WTC11 (cell line): ENCODE measurements around the gene TCTN1. TPM values are rescaled to one million over a fixed set of nuclear protein-coding genes. Genes with fewer than 3 reads are reported as not detected.

Experiments used
- ATAC-seq: fragments of 200-7000 bp; cut with Tn5 transposase; 2 replicates; pipeline ENCODE4 v1.10.0; 2021; ENCODE audit warnings: mild to moderate bottlenecking, moderate library complexity
- CTCF ChIA-PET: fragments of 300-600 bp; sonication (Branson Sonifier 250); formaldehyde crosslinking; loops from one replicate; lab custom pipeline; 2021; ENCODE audit warnings: antibody characterized with exemption; lab: Charles Lee
- POLR2A ChIA-PET: fragments of 350-600 bp; sonication (Branson Sonifier 250); formaldehyde crosslinking; loops from one replicate; lab custom pipeline; 2021; ENCODE audit warnings: antibody characterized with exemption; lab: Charles Lee
- DNase-seq: peaks from one replicate; pipeline ENCODE4 v3.0.0; 2021; ENCODE audit warnings: low spot score
- H3K27ac Mint-ChIP-seq: 2 replicates; pipeline ENCODE4 v1.8.0; 2021; ENCODE audit warnings: mixed read lengths
- H3K27me3 Mint-ChIP-seq: 2 replicates; pipeline ENCODE4 v1.8.0; 2021; ENCODE audit warnings: low read depth, mild to moderate bottlenecking, moderate library complexity, mixed read lengths
- H3K36me3 Mint-ChIP-seq: 2 replicates; pipeline ENCODE4 v1.8.0; 2021; ENCODE audit warnings: mixed read lengths
- H3K4me1 Mint-ChIP-seq: 2 replicates; pipeline ENCODE4 v1.8.0; 2022; ENCODE audit warnings: mixed read lengths
- H3K4me3 Mint-ChIP-seq: 2 replicates; pipeline ENCODE4 v1.8.0; 2021; ENCODE audit warnings: mild to moderate bottlenecking, moderate library complexity, mixed read lengths
- H3K9me3 Mint-ChIP-seq: 2 replicates; pipeline ENCODE4 v1.8.0; 2021; ENCODE audit warnings: mixed read lengths
- FOXK1 ChIP-seq: sonication (generic); formaldehyde crosslinking; IDR thresholded peaks from 2 replicates; pipeline ENCODE4 v1.8.0; 2022; ENCODE audit warnings: mild to moderate bottlenecking, moderate library complexity, missing genetic modification reagents
- GRHL2 ChIP-seq: fragments of 250-450 bp; sonication (Bioruptor Pico); IDR thresholded peaks from 2 replicates; pipeline ENCODE4 v1.8.0; 2022; ENCODE audit warnings: mild to moderate bottlenecking, moderate library complexity; ENCODE audit not compliant: insufficient replicate concordance, severe bottlenecking
- MXD4 ChIP-seq: fragments of 250-450 bp; sonication (Bioruptor Pico); IDR thresholded peaks from 2 replicates; pipeline ENCODE4 v1.8.0; 2021; ENCODE audit warnings: mild to moderate bottlenecking, moderate library complexity, borderline replicate concordance
- NR2C2 ChIP-seq: sonication (generic); formaldehyde crosslinking; IDR thresholded peaks from 2 replicates; pipeline ENCODE4 v1.8.0; 2022; ENCODE audit warnings: mild to moderate bottlenecking, missing genetic modification reagents
- NR3C1 ChIP-seq: sonication (generic); formaldehyde crosslinking; conservative IDR thresholded peaks from 2 replicates; pipeline ENCODE4 v1.8.1; 2023; ENCODE audit warnings: low read depth, mild to moderate bottlenecking, missing genetic modification reagents
- PRRX2 ChIP-seq: fragments of 250-450 bp; sonication (Bioruptor Pico); IDR thresholded peaks from 2 replicates; pipeline ENCODE4 v1.8.0; 2021; ENCODE audit warnings: mild to moderate bottlenecking
- SMAD4 ChIP-seq: sonication (generic); formaldehyde crosslinking; IDR thresholded peaks from 2 replicates; pipeline ENCODE4 v1.8.0; 2022; ENCODE audit warnings: mild to moderate bottlenecking, missing genetic modification reagents
- SP1 ChIP-seq: sonication (generic); formaldehyde crosslinking; conservative IDR thresholded peaks from 2 replicates; pipeline ENCODE4 v1.8.1; 2022; ENCODE audit warnings: missing genetic modification reagents
- TEAD4 ChIP-seq: sonication (generic); formaldehyde crosslinking; IDR thresholded peaks from 2 replicates; pipeline ENCODE4 v1.8.0; 2022; ENCODE audit warnings: mild to moderate bottlenecking, missing genetic modification reagents
- ZNF232 ChIP-seq: sonication (generic); formaldehyde crosslinking; IDR thresholded peaks from 2 replicates; pipeline ENCODE4 v1.8.0; 2022; ENCODE audit warnings: mild to moderate bottlenecking, missing genetic modification reagents
- ZNF263 ChIP-seq: sonication (generic); formaldehyde crosslinking; IDR thresholded peaks from 2 replicates; pipeline ENCODE4 v1.8.1; 2022; ENCODE audit warnings: low read depth, mild to moderate bottlenecking, moderate library complexity, missing genetic modification reagents
- total RNA-seq: library from RNA; stranded (reverse); gene quantifications from 3 replicates; pipeline ENCODE4 v1.2.3, GENCODE V29; 2021
- TF ChIP-seq, protein P1 (sequence below): fragments of 200-600 bp; IDR thresholded peaks from 2 replicates; pipeline ENCODE4 v1.8.0; 2022; ENCODE audit warnings: antibody characterized with exemption
- TF ChIP-seq, protein P2 (sequence below): fragments of 250-450 bp; sonication (Bioruptor Pico); IDR thresholded peaks from 2 replicates; pipeline ENCODE4 v1.9.0; 2021; ENCODE audit warnings: mild to moderate bottlenecking
- TF ChIP-seq, protein P3 (sequence below): sonication (generic); formaldehyde crosslinking; IDR thresholded peaks from 2 replicates; pipeline ENCODE4 v1.8.1; 2022; ENCODE audit warnings: low read depth, mild to moderate bottlenecking, moderate library complexity, missing genetic modification reagents, borderline replicate concordance
- TF ChIP-seq, protein P4 (sequence below): fragments of 250-450 bp; sonication (Bioruptor Pico); IDR thresholded peaks from 2 replicates; pipeline ENCODE4 v1.9.0; 2021; ENCODE audit warnings: mild to moderate bottlenecking
- TF ChIP-seq, protein P5 (sequence below): sonication (generic); formaldehyde crosslinking; IDR thresholded peaks from 2 replicates; pipeline ENCODE4 v1.8.1; 2022; ENCODE audit warnings: missing genetic modification reagents, borderline replicate concordance

TCTN1 gene
- total RNA-seq, 1 experiment from 2014 or later = 10.3 TPM

DNA sequence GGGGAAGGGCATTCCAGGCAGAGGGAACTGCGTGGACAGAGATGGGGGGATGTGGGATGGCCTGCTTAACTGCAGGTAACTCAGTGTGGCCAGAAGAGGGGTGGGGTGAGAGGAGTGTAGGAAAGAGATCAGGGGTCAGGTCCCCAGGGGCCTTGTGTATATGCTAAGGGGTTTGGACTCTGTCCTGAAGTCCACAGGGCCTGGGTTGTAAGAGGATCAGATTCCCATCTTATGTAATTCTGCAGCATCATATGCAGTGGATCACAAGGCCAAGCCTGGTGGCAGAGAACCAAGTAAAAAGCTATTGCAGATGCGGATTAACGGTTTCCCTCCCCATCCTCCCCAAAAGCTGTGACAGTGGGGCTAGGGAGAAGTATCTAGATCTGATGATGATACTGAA lies 8.7 kb downstream of the TCTN1 start (continued):
- TF ChIP-seq, protein P1, sequence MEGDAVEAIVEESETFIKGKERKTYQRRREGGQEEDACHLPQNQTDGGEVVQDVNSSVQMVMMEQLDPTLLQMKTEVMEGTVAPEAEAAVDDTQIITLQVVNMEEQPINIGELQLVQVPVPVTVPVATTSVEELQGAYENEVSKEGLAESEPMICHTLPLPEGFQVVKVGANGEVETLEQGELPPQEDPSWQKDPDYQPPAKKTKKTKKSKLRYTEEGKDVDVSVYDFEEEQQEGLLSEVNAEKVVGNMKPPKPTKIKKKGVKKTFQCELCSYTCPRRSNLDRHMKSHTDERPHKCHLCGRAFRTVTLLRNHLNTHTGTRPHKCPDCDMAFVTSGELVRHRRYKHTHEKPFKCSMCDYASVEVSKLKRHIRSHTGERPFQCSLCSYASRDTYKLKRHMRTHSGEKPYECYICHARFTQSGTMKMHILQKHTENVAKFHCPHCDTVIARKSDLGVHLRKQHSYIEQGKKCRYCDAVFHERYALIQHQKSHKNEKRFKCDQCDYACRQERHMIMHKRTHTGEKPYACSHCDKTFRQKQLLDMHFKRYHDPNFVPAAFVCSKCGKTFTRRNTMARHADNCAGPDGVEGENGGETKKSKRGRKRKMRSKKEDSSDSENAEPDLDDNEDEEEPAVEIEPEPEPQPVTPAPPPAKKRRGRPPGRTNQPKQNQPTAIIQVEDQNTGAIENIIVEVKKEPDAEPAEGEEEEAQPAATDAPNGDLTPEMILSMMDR = no peak
- TF ChIP-seq, protein P2, sequence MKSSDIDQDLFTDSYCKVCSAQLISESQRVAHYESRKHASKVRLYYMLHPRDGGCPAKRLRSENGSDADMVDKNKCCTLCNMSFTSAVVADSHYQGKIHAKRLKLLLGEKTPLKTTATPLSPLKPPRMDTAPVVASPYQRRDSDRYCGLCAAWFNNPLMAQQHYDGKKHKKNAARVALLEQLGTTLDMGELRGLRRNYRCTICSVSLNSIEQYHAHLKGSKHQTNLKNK = no peak
- TF ChIP-seq ZNF263 (CRISPR knock-in tag) (no peak), FOXK1 (CRISPR knock-in tag) (no peak)
- TF ChIP-seq, protein P3, sequence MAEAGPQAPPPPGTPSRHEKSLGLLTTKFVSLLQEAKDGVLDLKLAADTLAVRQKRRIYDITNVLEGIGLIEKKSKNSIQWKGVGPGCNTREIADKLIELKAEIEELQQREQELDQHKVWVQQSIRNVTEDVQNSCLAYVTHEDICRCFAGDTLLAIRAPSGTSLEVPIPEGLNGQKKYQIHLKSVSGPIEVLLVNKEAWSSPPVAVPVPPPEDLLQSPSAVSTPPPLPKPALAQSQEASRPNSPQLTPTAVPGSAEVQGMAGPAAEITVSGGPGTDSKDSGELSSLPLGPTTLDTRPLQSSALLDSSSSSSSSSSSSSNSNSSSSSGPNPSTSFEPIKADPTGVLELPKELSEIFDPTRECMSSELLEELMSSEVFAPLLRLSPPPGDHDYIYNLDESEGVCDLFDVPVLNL (CRISPR knock-in tag) = no peak

DNA sequence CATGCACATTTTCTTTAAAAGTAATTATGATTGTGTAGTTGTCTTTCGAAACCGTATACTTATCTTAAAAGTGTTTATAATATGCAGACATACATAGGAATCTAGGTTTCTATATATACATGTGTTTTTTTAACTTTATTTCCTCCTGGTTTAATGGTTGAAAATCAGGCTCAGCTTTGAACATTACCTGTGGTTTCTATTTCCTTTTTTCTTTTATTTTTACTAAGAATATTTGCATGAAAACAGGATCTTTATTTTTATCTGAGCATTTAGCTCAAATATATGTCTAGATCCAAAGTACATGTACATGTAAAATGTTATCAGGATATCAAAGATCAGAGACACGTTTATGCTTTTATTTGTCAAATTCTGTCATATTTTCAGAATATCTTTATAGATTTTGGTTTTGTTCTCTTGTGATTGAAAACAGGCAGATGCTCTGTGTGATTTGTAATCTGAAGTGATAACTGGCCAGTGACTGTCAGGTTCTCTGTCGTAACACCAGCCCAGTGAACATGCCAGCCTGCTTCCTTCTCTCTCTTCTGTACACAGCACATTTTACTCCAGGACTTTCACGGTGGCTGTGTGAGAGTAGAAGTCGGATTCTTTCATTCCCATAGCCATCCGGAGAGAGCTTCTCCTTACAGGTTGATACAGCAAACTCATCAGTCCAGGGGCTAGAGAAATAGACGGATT lies 13.7 kb downstream of the TCTN1 start:
- CTCF ChIA-PET = no interaction called here
- DNase-seq = no peak
- ATAC-seq = no peak
- Mint-ChIP-seq H3K4me1 (no peaks in the 10 kb centered on the region), H3K9me3 (no peaks in the 10 kb centered on the region), H3K27ac (no peak overlapping the region), H3K36me3 (no peaks in the 10 kb centered on the region), H3K27me3 (no peaks in the 10 kb centered on the region), H3K4me3 (no peak overlapping the region)
- TF ChIP-seq NR2C2 (CRISPR knock-in tag) = no peak
- POLR2A ChIA-PET = no interaction called here

DNA sequence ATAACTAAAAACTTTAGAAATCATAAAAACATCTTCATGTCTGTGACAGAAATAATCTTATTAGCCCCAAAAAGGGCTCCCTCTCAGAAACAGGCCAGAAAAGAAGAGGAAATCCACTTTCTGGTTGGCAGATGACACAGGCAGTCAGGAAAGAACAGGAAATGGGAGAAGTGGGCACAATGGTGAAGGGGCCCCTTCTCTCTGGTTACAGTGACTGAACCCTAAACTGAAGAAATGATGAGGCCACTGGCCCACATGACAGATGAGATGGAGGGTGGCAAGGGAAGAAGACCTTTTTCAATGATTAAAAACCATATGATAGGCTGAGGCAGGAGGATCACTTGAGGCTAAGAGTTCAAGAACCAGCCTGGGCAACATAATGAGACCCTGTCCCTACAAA lies 21.1 kb downstream of the TCTN1 start:
- no peak overlapping the region for H3K4me3 Mint-ChIP-seq
- ATAC-seq (no peak), DNase-seq (no peak)
- POLR2A ChIA-PET = no interaction called here
- no peaks in the 10 kb centered on the region for H3K9me3 Mint-ChIP-seq
- H3K36me3 Mint-ChIP-seq = no peaks in the 10 kb centered on the region
- no peak for TF ChIP-seq TEAD4 (CRISPR knock-in tag)
- TF ChIP-seq, protein P4, sequence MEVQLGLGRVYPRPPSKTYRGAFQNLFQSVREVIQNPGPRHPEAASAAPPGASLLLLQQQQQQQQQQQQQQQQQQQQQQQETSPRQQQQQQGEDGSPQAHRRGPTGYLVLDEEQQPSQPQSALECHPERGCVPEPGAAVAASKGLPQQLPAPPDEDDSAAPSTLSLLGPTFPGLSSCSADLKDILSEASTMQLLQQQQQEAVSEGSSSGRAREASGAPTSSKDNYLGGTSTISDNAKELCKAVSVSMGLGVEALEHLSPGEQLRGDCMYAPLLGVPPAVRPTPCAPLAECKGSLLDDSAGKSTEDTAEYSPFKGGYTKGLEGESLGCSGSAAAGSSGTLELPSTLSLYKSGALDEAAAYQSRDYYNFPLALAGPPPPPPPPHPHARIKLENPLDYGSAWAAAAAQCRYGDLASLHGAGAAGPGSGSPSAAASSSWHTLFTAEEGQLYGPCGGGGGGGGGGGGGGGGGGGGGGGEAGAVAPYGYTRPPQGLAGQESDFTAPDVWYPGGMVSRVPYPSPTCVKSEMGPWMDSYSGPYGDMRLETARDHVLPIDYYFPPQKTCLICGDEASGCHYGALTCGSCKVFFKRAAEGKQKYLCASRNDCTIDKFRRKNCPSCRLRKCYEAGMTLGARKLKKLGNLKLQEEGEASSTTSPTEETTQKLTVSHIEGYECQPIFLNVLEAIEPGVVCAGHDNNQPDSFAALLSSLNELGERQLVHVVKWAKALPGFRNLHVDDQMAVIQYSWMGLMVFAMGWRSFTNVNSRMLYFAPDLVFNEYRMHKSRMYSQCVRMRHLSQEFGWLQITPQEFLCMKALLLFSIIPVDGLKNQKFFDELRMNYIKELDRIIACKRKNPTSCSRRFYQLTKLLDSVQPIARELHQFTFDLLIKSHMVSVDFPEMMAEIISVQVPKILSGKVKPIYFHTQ (CRISPR knock-in tag) = no peak
- no peak for TF ChIP-seq MXD4
- TF ChIP-seq, protein P5, sequence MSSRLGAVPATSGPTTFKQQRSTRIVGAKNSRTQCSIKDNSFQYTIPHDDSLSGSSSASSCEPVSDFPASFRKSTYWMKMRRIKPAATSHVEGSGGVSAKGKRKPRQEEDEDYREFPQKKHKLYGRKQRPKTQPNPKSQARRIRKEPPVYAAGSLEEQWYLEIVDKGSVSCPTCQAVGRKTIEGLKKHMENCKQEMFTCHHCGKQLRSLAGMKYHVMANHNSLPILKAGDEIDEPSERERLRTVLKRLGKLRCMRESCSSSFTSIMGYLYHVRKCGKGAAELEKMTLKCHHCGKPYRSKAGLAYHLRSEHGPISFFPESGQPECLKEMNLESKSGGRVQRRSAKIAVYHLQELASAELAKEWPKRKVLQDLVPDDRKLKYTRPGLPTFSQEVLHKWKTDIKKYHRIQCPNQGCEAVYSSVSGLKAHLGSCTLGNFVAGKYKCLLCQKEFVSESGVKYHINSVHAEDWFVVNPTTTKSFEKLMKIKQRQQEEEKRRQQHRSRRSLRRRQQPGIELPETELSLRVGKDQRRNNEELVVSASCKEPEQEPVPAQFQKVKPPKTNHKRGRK (CRISPR knock-in tag) = no peak
- TF ChIP-seq ZNF232 (CRISPR knock-in tag) = no peak
- no peak for TF ChIP-seq NR3C1 (CRISPR knock-in tag)
- TF ChIP-seq PRRX2 (CRISPR knock-in tag) = no peak
- TF ChIP-seq SP1 (CRISPR knock-in tag) = no peak
- no peak for TF ChIP-seq SMAD4 (CRISPR knock-in tag)
- no peak for TF ChIP-seq GRHL2 (CRISPR knock-in tag)
- H3K4me1 Mint-ChIP-seq = no peaks in the 10 kb centered on the region
- no peaks in the 10 kb centered on the region for H3K27me3 Mint-ChIP-seq
- CTCF ChIA-PET = interaction anchor here (1.0 kb wide), 1 partner anchor 223 kb away, joined by 3 read pairs; no protein-coding TSS in a partner anchor
- H3K27ac Mint-ChIP-seq = no peak overlapping the region
